ENCODE data around the gene BMP7. TPM values are rescaled to one million over a fixed set of nuclear protein-coding genes. Genes with fewer than 3 reads are reported as not detected.

Gene BMP7
- total and polyA plus RNA-seq, 11 donors = 0.72 to 12.3 (median 3.7) TPM

- Histone ChIP-seq H3K4me3 (no peak overlapping the region), H3K27ac (no peak overlapping the region), H3K36me3 (no peaks in the 10 kb centered on the region), H3K9me3 (no peaks in the 10 kb centered on the region), H3K4me1 (peaks cover 0 to 6% (median 0%) of the 10 kb centered on the region in 12 donors), H3K27me3 (peaks cover 0 to 15% (median 3%) of the 10 kb centered on the region in 9 donors)
- WGBS, 4 donors = 91 to 93% (median 93%) methylated on average over 4 of the region's 4 CpGs
- no peak for ATAC-seq
- intact Hi-C loops (cut with DNase I) = loop anchor here in 1 of 10 donors (10.0 kb wide), 1 partner anchor 53 kb away; no protein-coding TSS in a partner anchor
- TF ChIP-seq CTCF (IDR thresholded peaks at IDR 0.05) (no peak), POLR2A (IDR thresholded peaks at IDR 0.05) (no peak)
- DNase-seq = no peak
Measured at GRCh38 chr20:57238089-57238488, 28.4 kb downstream of the BMP7 start.

- TF ChIP-seq CTCF (IDR thresholded peaks at IDR 0.05) (no peak), POLR2A (IDR thresholded peaks at IDR 0.05) (no peak)
- DNase-seq (no peak), ATAC-seq (no peak)
- WGBS, 4 donors = 39 to 56% (median 52%) methylated on average over 3 of the region's 3 CpGs
- Histone ChIP-seq H3K27ac (no peak overlapping the region), H3K4me3 (no peak overlapping the region), H3K27me3 (peaks cover 0 to 15% (median 3%) of the 10 kb centered on the region in 9 donors), H3K4me1 (peaks cover 0 to 6% (median 0%) of the 10 kb centered on the region in 12 donors), H3K9me3 (no peaks in the 10 kb centered on the region), H3K36me3 (no peaks in the 10 kb centered on the region)
- intact Hi-C loops (cut with DNase I) = loop anchor here in 1 of 10 donors (10.0 kb wide), 1 partner anchor 53 kb away; no protein-coding TSS in a partner anchor
Measured at GRCh38 chr20:57237585-57237953, 28.9 kb downstream of the BMP7 start.

GRCh38 chr20:57236813-57237584 is 29.4 kb downstream of the BMP7 start:
- no peaks in the 10 kb centered on the region for H3K36me3 ChIP-seq
- no peak for TF ChIP-seq CTCF (IDR thresholded peaks at IDR 0.05)
- TF ChIP-seq POLR2A (IDR thresholded peaks at IDR 0.05) = no peak
- peaks cover 0 to 15% (median 3%) of the 10 kb centered on the region in 9 donors for H3K27me3 ChIP-seq
- no peak overlapping the region for H3K27ac ChIP-seq
- no peak overlapping the region for H3K4me3 ChIP-seq
- intact Hi-C loops (cut with DNase I) = loop anchor here in 1 of 10 donors (10.0 kb wide), 1 partner anchor 52 kb away; no protein-coding TSS in a partner anchor
- no peaks in the 10 kb centered on the region for H3K9me3 ChIP-seq
- peaks cover 0 to 6% (median 0%) of the 10 kb centered on the region in 12 donors for H3K4me1 ChIP-seq
- WGBS, 4 donors = 78 to 84% (median 78%) methylated on average over 15 of the region's 15 CpGs
- no peak for ATAC-seq
- DNase-seq = no peak

- Histone ChIP-seq H3K27ac (no peak overlapping the region), H3K36me3 (no peaks in the 10 kb centered on the region), H3K4me1 (no peaks in the 10 kb centered on the region), H3K4me3 (no peak overlapping the region), H3K9me3 (no peaks in the 10 kb centered on the region), H3K27me3 (peaks cover 0 to 15% (median 3%) of the 10 kb centered on the region in 9 donors)
- TF ChIP-seq CTCF (IDR thresholded peaks at IDR 0.05) (no peak), POLR2A (IDR thresholded peaks at IDR 0.05) (no peak)
- no peak for DNase-seq
- ATAC-seq = no peak
- intact Hi-C loops (cut with DNase I) = loop anchor here in 1 of 10 donors (10.0 kb wide), 1 partner anchor 50 kb away; no protein-coding TSS in a partner anchor
- 70 to 76% (median 74%) methylated on average over 11 of the region's 11 CpGs for WGBS, 4 donors
Measured at GRCh38 chr20:57234556-57235251, 31.7 kb downstream of the BMP7 start.
